ENCODE data around the gene UNC79.

- no peak for TF ChIP-seq POLR2A (IDR thresholded peaks at IDR 0.05)
- TF ChIP-seq CTCF (IDR thresholded peaks at IDR 0.05) = no peak
These were observed 51.0 kb downstream of the UNC79 start for GRCh38 chr14:93481758-93482157.

Measured in ovary (tissue), 3 donors.